HEK293T (cell line): ENCODE data around the gene S100P.

Experiments used
- CTCF ChIA-PET: fragments of 350-600 bp; formaldehyde crosslinking; extraction: SDS; loops from one replicate; lab custom pipeline; 2021; ENCODE audit warnings: antibody characterized with exemption, inconsistent platforms; lab: Yijun Ruan, JAX
- POLR2A ChIA-PET: fragments of 350-600 bp; formaldehyde crosslinking; extraction: SDS; loops from one replicate; lab custom pipeline; 2020; ENCODE audit warnings: antibody characterized with exemption, inconsistent platforms; lab: Yijun Ruan, JAX
- DNase-seq: peaks from one replicate; pipeline ENCODE4 v3.0.0; 2012; ENCODE audit warnings: mixed read lengths; ENCODE audit errors: extremely low spot score
- ARNT ChIP-seq: fragments of 450-650 bp; IDR thresholded peaks from 2 replicates; pipeline ENCODE4 v1.6.1; 2017; ENCODE audit warnings: mild to moderate bottlenecking
- BHLHE40 ChIP-seq: fragments of 450-650 bp; IDR thresholded peaks from 2 replicates; pipeline ENCODE4 v1.6.1; 2016; ENCODE audit warnings: mild to moderate bottlenecking, moderate library complexity, borderline replicate concordance
- CTBP1 ChIP-seq: fragments of 450-650 bp; IDR thresholded peaks from 2 replicates; pipeline ENCODE4 v1.6.1; 2016; ENCODE audit warnings: borderline replicate concordance
- ELF4 ChIP-seq: fragments of 450-650 bp; IDR thresholded peaks from 2 replicates; pipeline ENCODE4 v1.6.1; 2017; ENCODE audit warnings: antibody characterized with exemption
- FOXA1 ChIP-seq: fragments of 450-650 bp; IDR thresholded peaks from 2 replicates; pipeline ENCODE4 v1.6.1; 2016; ENCODE audit warnings: mild to moderate bottlenecking
- FOXK2 ChIP-seq: fragments of 450-650 bp; IDR thresholded peaks from 2 replicates; pipeline ENCODE4 v1.6.1; 2016; ENCODE audit warnings: mild to moderate bottlenecking
- FOXM1 ChIP-seq: fragments of 450-650 bp; IDR thresholded peaks from 2 replicates; pipeline ENCODE4 v1.6.1; 2017; ENCODE audit warnings: mild to moderate bottlenecking, borderline replicate concordance
- HDGF ChIP-seq: fragments of 450-650 bp; IDR thresholded peaks from 2 replicates; pipeline ENCODE4 v1.6.1; 2017; ENCODE audit warnings: antibody characterized with exemption, borderline replicate concordance
- L3MBTL2 ChIP-seq: fragments of 450-650 bp; conservative IDR thresholded peaks from 2 replicates; pipeline ENCODE4 v1.6.1; 2016; ENCODE audit warnings: mild to moderate bottlenecking
- LEF1 ChIP-seq: fragments of 450-650 bp; IDR thresholded peaks from 2 replicates; pipeline ENCODE4 v1.6.1; 2017; ENCODE audit warnings: mild to moderate bottlenecking, borderline replicate concordance
- NFRKB ChIP-seq: fragments of 450-650 bp; IDR thresholded peaks from 2 replicates; pipeline ENCODE4 v1.6.1; 2016; ENCODE audit warnings: mild to moderate bottlenecking, moderate library complexity
- PKNOX1 ChIP-seq: fragments of 450-650 bp; IDR thresholded peaks from 2 replicates; pipeline ENCODE4 v1.6.1; 2016
- SP1 ChIP-seq: fragments of 450-650 bp; IDR thresholded peaks from 2 replicates; pipeline ENCODE4 v1.6.1; 2017
- SUZ12 ChIP-seq: fragments of 450-650 bp; IDR thresholded peaks from 2 replicates; pipeline ENCODE4 v1.6.1; 2016; ENCODE audit warnings: mild to moderate bottlenecking
- TARDBP ChIP-seq: fragments of 450-650 bp; IDR thresholded peaks from 2 replicates; pipeline ENCODE4 v1.6.1; 2016
- ZNF384 ChIP-seq: fragments of 450-650 bp; IDR thresholded peaks from 2 replicates; pipeline ENCODE4 v1.6.1; 2016

S100P gene

GRCh38 chr4:6701371-6701770 is 7.7 kb downstream of the S100P start:
- ChIA-PET CTCF (interaction anchor here (0.6 to 1.2 kb wide), 8 partner anchors 9 to 226 kb away, joined by 3 to 7 read pairs (median 4); partner anchors contain the start of gene MAN2B2), POLR2A (interaction anchor here (1.1 to 1.3 kb wide), 2 partner anchors 8 to 28 kb away, joined by 3 to 4 read pairs; partner anchors contain the start of gene MRFAP1L1)
- TF ChIP-seq FOXK2, result no peak
- no peak for TF ChIP-seq FOXA1
- TF ChIP-seq ARNT, result no peak
- TF ChIP-seq BHLHE40, result no peak
- no peak for TF ChIP-seq TARDBP
- TF ChIP-seq SUZ12, result no peak
- TF ChIP-seq NFRKB, result no peak
- TF ChIP-seq ZNF384, result no peak
- no peak for TF ChIP-seq HDGF
- TF ChIP-seq SP1, result no peak
- TF ChIP-seq LEF1, result no peak
- no peak for TF ChIP-seq CTBP1
- no peak for TF ChIP-seq L3MBTL2
- TF ChIP-seq PKNOX1, result no peak
- TF ChIP-seq FOXM1, result no peak
- no peak for TF ChIP-seq ELF4
- DNase-seq, result peak; percentile 71

GRCh38 chr4:6702761-6703160 is 9.1 kb downstream of the S100P start:
- ChIA-PET POLR2A (interaction anchor here (0.7 to 1.0 kb wide), 2 partner anchors 14 to 29 kb away, joined by 3 read pairs; partner anchors contain the start of gene BLOC1S4), CTCF (no interaction called here)
- no peak for DNase-seq
- no peak for TF ChIP-seq ARNT
- no peak for TF ChIP-seq SUZ12

DNA sequence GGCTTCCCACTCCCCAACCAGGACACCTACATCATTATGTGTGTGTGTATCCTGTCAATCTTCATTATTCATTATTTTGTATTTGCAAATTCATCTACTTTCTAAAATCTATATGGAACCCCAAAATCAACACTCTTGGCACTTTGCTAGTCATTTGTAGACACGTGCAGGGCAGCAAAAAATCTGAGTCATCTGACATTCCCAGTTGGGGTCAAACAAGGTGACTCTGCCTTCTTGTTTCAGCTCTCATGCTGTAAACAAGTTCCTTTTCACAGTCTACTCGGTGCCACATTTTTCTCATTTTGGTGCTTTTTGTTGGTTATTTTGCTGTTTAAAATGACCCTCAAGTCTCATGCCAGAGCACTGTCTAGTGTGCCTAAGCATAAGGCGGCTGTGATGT is 10.1 kb downstream of the S100P start:
- DNase-seq, result no peak
- ChIA-PET POLR2A (interaction anchor here (1.2 to 1.4 kb wide), 2 partner anchors 12 to 30 kb away, joined by 3 to 5 read pairs; partner anchors contain the start of gene BLOC1S4), CTCF (interaction anchor here (0.7 kb wide), 1 partner anchor 12 kb away, joined by 3 read pairs; the partner anchor contains the start of gene BLOC1S4)
- TF ChIP-seq FOXA1, result no peak
- no peak for TF ChIP-seq HDGF
- no peak for TF ChIP-seq ARNT
- no peak for TF ChIP-seq TARDBP
- TF ChIP-seq L3MBTL2, result no peak
- no peak for TF ChIP-seq ZNF384
- no peak for TF ChIP-seq PKNOX1
- no peak for TF ChIP-seq ELF4
- no peak for TF ChIP-seq FOXK2
- no peak for TF ChIP-seq FOXM1
- TF ChIP-seq LEF1, result no peak
- TF ChIP-seq BHLHE40, result no peak
- TF ChIP-seq SP1, result no peak
- no peak for TF ChIP-seq NFRKB
- TF ChIP-seq CTBP1, result no peak
- TF ChIP-seq SUZ12, result no peak

- ChIA-PET CTCF (no interaction called here), POLR2A (interaction anchor here (2.8 to 5.0 kb wide), 2 partner anchors 11 to 30 kb away, joined by 9 to 62 read pairs; partner anchors contain the start of gene BLOC1S4)
Measured at GRCh38 chr4:6705646-6706045, 12.0 kb downstream of the S100P start.

GRCh38 chr4:6706173-6706572 is 12.5 kb downstream of the S100P start:
- POLR2A ChIA-PET, result interaction anchor here (1.3 to 5.0 kb wide), 3 partner anchors 10 to 72 kb away, joined by 4 to 62 read pairs (median 9); partner anchors contain the start of gene BLOC1S4
- CTCF ChIA-PET, result interaction anchor here (0.7 to 0.9 kb wide), 2 partner anchors 31 to 374 kb away, joined by 3 read pairs; no protein-coding TSS in a partner anchor
- no peak for TF ChIP-seq L3MBTL2
- TF ChIP-seq FOXM1, result no peak
- TF ChIP-seq FOXK2, result no peak
- TF ChIP-seq LEF1, result no peak
- no peak for TF ChIP-seq ZNF384
- TF ChIP-seq BHLHE40, result no peak
- TF ChIP-seq HDGF, result no peak
- TF ChIP-seq SP1, result no peak
- no peak for TF ChIP-seq TARDBP
- no peak for TF ChIP-seq CTBP1
- no peak for TF ChIP-seq NFRKB
- TF ChIP-seq PKNOX1, result no peak
- no peak for TF ChIP-seq SUZ12
- no peak for DNase-seq

More at GRCh38 chr4:6705646-6706045, 12.0 kb downstream of the S100P start:
- TF ChIP-seq FOXM1 (no peak), FOXK2 (no peak), TARDBP (no peak), SP1 (no peak), ELF4 (no peak), HDGF (no peak), BHLHE40 (no peak), PKNOX1 (no peak), NFRKB (no peak), CTBP1 (no peak)
- DNase-seq, result no peak
